Occipital lobe (tissue), 2 donors: ENCODE results near the gene RPL29. TPM values are rescaled to one million over a fixed set of nuclear protein-coding genes. Genes with fewer than 3 reads are reported as not detected.
A peak's percentile ranks its signal among the peaks of the same experiment; 100 is the strongest.

Source experiments
- DNase-seq: peaks from one replicate; lab custom pipeline; 2025; lab: John Stamatoyannopoulos, UW
- total RNA-seq: library from RNA; depleted of rRNA; stranded (reverse); fragments of >200 nt; gene quantifications from one replicate; pipeline ENCODE4 v1.2.3, GENCODE V29; 2014

RPL29 gene
- total RNA-seq, 1 donor from 2014 or later = 778 TPM

DNA sequence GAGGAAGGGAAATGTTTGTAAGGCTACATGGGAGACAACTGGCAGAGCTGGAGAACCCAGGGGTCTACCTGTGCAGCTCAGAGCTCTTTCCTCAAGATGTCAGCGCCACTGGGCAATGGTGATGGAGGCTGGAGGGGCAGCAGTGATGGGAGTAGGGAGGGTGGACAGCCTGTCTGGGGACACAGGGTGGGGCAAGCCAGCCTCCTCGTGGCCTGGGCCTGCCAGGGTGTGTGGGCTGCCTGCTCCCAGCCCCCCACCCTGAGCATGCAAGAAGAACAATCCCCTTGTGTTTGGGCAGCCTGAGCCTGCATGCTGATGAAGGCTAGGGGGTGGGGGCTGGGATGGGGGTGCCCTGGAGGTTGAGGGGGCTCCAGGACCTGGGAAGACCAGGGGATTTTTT, 29.7 kb downstream of the RPL29 start:
- DNase-seq = peak; percentile 63

DNA sequence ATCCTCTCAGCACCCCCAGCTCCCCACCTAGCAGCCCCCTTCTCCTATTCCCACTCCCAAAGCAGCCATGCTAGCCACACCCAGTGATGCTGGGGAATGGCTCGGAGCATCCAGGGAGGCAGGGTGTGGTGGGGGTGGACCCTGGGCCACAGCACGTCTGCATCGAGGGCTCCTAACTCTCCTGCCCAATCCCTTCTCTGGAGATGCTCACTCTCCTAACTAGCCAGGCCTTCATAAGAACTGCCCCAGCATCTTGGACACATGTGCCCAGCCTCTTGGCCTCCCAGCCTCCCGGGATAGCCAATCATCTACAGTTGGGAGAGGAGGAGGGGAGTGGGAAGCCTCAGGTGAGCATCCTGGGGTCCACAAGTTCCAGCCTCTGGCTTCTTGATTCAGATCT, 31.2 kb downstream of the RPL29 start:
- no peak for DNase-seq

DNA sequence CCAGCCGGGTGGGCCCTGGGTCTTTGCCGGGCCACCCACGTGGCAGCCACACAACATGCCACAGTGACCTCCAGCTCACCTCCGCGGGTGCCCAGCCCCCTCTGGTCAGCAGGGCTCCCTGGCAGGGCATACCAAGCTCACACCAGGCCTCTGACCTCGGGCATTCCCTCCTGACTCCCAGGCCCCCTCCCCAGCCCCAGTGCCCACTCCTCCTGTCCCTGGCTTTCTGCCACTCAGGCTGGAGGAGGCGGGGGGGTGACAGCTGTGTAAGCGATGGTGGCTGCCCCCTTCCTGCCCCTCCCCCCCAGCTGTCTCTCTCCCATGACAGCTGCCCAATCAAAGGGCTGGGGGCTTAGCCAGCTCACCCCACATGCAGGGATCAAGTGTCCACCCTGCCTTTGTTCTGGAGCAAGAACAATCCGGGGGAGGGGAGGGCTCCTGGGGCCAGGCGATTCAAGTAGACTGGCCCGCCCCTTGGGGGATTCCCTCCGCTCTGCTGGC, 31.7 kb downstream of the RPL29 start:
- no peak for DNase-seq

DNA sequence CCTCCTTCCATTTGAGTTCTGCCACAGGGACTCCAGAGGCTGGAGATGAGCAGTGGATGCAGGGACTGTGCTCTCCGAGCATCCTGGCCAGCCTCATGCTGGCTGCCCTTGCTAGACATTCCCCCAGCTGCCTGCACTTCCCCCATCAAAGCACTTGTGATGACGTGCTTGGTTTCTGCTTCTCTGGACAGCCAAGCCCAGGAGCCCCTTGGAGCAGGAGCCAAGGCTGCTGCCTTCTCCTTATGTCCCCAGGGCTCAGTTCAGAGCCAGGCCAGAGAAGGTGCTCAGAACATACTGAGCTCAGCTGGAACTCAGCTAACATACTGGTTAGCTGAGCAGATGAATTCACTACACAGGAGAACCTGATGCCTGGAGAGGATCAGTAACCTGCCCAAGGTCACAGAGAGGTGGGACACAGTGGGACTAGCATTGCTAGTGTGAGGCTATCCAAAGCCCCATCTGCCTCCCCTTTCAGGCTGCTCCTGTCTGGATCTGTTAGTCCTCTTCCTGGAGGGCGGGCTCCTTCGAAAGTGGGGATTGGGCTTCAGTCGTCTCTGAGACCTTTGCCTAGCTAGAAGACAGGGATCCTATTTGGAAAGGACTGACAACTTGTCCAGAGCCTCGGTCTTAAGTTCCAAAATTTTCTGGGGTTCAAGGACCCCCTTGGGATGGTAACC, 32.7 kb downstream of the RPL29 start:
- no peak for DNase-seq

DNA sequence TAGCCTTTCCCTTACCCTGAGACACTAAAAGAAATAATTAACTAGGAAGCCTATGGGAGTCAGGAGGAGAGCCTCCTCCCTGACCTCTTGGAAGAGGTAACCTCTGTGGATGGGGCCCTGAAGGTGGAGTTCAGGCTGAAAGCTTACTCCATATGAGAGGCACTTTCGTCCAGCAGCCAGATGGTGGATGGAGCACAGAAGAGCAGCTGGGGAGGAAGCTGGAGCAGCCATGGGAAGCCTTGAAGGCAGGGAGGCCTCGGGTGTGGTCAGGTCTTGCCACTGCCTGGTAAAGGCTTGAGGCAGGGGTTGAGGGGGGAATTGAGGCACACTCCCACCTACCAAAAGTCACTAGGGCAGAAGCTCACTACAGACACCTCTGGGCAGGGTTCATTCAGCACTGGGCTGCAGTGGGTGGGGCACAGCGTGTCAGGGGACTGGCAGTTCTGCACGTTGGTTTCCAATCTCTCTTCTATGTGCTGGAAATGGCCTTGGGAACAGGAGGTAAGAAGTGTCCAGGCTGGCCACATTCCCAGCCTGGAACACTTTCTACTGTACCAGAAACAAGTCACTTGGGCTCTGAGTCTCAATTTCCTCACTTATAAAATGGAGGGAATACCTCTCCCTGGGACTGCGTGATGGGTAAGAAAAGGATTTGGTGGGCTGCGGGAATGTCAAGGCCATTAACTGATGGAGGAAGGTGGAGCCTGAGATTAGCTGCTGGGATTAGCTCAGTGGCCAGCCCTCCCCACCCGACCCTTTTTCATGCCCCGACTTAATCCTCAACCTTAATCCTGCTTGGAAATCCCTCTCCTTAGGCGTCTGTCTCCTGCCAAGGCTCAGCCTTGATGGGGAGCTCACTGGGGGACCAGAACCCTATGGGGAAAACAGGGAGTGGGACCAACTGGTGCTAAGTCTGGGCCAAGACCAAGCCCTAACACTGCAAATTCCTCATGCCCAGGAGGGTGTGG, 33.8 kb downstream of the RPL29 start:
- DNase-seq = no peak

DNA sequence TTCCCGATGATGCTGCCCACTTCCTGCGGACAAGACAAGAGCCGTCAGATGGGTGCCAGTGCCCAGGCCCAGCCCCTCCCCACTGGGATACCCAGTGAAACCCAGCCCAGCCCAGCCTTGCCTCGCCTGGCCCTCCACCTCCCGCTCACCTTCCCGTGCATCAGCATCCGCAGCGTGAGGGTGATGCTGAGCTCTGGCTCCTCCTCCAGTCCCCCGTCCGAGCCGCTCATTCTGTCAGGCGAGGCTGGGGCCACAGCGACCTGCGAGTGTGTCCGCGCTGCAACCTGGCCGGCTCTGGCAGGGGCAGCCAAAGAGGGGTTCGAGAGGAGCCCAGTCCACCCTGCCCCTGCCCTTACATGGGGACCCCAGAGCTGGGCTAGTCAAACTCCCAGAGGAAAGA, 34.7 kb downstream of the RPL29 start:
- DNase-seq = no peak

DNA sequence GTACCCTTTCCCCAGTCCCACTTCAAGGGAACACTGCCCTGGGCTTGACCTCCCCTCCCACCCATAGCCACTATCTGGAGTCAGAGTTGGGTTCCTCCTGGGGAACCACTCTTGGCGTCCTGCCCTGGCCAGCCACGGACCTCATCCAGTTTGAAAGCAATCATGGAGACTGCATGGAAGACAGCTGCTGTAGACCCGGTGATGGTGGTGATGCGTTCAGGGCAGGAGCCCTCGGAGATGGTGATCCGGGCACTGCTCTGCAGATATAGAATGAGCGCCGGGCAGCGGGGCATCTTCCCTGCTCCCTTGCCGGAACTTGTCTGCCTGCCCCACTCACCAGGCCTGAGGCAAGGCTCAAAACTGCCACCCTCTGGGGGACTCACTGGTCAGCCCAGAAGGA, 35.3 kb downstream of the RPL29 start:
- DNase-seq = no peak

DNA sequence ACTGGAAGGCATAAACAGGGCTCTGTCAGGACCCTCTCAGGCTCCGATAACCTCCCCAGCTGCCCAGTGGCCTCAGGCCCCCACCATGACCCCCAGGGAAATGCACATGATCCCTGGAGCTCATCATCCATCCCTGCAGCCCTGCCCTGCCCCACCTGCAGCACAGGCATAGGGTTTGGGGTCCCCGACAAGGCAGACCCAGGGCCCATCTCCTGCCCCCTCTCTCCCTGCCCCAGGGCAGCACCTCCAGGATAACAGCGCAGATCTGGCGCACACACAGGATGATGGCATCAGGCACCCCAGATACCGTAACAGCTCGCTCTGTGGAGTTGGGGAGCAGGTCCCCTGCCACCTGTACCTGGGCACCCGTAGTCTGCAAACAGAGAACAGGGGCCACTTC, 36.0 kb downstream of the RPL29 start:
- DNase-seq = no peak

DNA sequence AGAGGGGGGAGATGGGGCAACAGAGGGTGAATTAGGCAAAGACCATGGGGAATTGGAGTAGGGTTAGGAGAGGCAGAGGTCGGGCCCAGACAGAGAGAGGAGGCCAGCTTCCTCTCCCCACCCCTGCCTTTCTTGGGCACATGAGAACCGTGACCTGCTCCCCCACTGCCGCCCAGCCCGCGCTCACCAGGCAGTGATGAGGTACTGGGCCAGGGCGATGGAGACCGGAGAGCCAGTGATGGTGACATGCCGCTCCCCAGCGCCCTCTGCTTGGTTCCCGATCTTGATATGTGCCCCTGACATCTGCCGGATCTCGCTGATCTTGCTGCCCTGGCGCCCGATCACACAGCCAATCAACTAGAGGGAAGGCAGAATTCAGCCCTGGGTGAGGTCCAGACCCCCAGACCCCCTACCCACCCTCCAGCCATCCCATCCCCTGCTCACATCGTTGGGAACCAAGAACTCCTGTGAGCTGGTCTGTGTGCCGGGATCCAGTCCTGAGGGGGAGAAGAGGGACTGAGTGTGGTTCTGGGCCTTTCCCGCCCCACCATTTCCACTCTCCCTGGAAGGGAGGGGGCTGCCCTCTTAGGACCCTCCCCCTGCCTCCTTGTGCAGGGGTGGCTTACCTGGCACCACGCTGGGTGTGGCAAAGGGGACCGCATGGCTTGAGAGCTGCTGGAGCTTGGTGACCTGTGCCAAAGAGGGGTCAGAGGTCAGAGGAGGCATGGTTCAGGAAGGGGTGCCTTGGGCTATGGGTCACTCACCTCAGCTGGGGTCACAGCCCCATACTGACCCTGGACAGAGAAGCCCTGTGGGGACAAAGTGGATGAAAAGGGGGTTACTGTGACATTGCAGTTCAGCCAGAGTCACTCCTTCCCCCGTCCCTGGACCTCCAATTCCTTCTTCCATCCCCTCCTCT, 36.8 kb downstream of the RPL29 start:
- DNase-seq = no peak

DNA sequence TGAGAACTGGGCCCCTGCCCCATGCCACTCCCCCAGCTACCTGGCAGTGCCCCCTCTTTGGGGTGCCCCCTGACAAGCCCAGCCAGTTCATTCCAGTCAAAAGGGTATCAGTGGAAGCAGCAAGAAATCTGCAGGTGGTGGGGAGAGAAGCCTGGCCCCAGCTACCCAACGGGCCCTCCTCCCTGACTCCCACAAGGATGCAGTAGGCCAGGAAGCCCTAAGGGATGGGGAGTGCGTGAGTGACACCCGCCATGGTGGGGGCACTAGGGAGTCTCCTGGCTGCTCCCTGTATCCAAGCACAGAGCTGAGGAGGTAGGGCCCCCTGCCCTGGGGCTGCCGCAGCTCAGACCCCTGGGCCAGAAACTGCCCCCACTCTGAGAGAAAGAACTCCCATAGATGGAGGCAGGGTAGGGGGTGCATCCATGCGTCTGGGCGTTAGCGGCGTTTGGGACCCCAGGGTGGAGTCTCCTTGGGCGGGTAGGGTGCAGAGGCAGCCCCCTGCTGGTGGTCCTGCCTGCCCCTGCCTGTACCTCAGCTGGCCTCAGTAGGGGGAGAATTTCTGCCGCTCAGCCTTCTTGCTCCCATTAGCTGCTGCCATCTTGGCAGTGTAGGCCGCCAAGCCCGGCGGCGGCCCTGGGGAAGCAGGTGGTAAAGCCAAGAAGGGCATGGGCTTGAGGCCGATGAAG, 38.0 kb downstream of the RPL29 start:
- no peak for DNase-seq

DNA sequence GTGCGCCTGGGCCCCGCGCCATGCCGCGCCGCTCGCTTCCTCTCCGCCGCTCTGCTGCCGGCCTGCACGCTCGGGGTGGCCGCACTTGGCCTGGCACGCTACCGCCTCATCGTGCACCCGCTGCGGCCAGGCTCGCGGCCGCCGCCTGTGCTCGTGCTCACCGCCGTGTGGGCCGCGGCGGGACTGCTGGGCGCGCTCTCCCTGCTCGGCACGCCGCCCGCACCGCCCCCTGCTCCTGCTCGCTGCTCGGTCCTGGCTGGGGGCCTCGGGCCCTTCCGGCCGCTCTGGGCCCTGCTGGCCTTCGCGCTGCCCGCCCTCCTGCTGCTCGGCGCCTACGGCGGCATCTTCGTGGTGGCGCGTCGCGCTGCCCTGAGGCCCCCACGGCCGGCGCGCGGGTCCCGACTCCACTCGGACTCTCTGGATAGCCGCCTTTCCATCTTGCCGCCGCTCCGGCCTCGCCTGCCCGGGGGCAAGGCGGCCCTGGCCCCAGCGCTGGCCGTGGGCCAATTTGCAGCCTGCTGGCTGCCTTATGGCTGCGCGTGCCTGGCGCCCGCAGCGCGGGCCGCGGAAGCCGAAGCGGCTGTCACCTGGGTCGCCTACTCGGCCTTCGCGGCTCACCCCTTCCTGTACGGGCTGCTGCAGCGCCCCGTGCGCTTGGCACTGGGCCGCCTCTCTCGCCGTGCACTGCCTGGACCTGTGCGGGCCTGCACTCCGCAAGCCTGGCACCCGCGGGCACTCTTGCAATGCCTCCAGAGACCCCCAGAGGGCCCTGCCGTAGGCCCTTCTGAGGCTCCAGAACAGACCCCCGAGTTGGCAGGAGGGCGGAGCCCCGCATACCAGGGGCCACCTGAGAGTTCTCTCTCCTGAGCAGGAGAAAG, 39.6 kb downstream of the RPL29 start:
- no peak for DNase-seq

DNA sequence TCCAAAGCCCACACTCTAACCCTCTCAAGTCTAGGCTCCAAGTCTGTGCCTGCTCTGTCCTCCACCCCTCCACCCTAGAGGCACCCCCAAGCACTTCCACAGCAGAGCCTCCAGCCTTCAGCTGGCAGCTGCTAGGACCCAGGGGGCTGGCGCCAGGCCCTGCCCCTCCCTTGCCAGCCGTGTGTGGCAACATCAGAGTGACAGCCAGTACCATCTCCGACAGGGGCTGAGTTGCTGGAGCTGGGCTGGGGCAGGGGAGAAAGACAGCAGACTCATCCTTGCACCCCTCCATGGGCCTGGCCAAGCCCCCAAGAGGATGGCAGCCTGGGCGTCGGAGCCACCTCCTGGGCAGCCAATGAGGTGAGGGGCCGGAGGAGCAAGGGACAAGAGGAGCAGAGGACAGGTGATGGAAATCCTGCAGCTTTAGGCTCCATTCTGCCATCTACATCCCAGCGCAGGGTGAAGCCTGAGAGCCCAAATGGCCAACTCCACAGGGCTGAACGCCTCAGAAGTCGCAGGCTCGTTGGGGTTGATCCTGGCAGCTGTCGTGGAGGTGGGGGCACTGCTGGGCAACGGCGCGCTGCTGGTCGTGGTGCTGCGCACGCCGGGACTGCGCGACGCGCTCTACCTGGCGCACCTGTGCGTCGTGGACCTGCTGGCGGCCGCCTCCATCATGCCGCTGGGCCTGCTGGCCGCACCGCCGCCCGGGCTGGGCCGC, 40.4 kb downstream of the RPL29 start, which contains the start of gene GPR62:
Gene GPR62, plus strand, starts transcription at position 207 of the 718 bp plus-strand sequence. Its CDS starts 272 bp downstream, at position 479.
- peak; percentile 73 for DNase-seq

DNA sequence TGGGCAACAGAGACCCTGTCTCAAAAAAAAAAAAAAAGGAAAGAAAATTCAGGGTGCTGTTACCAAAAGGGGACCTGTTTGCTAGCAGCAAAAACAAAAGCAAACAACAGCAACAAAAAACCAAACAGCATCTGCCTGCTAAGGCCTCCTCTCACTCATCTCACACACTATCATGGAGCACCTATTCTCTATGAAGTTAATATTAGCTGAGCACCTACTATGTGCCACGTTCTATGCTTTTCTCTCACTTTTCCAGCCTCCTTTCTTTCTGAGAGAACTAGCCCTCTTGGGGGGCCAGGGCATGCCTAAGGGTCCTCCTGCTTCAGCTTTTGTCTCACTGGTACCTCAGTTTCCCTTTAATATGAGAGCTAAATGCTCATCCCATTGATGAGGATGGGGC, 41.0 kb downstream of the RPL29 start:
- no peak for DNase-seq

DNA sequence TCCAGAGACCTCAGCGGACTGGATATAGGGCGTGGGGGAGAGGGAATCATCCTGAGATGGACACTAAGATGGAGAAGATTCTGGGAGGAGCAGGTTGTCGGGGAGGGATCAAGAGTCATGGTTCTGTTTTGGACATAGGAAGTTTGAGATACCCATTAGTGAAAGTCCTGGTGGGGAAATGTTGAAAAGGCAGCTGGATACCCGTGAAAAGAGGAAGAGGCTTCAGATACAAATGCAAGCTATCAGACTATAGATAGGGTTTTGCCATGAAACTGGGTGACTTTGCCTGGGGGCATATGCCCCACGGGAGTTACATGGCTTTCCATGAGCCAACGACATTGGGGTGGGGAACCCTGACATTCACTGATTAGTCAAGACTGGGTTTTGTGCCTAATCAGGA, 41.6 kb downstream of the RPL29 start:
- DNase-seq = no peak

DNA sequence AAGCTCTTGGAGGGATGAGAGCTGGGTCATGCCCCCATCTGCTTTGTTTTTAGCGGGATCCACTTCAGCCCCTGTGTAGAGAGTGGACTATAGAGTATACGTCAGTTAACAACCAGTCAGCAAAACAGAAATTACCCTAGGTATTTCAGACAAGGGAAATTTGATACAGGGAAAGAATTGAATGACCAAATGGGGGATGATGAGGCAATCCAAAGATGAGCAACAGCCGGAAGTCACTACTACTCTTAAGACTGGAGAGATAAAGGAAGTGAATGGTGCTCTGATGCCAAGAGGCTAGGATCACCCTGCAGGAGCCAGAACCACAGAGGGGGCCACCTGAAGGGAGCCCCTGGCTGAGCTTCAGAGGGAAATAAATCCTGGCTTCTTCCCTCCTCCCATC, 42.2 kb downstream of the RPL29 start:
- no peak for DNase-seq

DNA sequence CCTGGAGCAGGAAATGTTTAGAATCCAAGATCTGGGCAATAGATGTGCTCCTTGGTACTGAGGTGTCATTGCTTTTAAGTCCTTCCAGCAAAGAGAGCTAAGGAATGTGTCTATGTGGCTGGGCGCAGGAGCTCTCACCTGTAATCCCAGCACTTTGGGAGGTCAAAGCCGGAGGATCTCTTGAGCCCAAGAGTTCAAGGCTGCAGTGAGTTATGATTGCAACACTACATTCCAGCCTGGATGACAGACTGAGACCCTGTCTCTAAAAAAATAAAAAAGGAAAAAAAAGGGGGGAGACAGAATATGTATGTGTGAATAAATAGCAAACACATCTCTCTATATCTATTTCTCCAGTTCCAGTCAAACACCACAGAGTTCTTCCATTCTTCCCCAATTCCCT, 44.8 kb downstream of the RPL29 start:
- no peak for DNase-seq

DNA sequence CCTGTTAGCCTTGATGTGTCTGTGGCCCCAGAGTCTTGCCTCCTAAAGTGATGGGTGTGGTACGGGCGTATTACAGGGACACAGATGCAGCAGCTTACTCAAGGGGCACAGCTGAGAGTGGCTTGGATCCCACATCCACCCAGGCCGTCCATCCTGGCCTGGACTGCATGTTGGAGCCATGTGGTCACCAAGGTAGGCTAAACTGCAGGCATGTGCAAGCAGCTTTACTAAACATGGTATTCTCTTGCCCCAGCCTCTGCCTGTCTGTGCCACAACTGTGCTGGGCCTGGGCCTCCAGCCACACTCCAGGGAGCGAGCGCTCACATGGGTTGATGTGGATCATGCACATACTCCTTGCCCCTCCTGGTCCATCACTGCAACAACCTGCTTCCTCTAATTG, 46.6 kb downstream of the RPL29 start:
- no peak for DNase-seq

DNA sequence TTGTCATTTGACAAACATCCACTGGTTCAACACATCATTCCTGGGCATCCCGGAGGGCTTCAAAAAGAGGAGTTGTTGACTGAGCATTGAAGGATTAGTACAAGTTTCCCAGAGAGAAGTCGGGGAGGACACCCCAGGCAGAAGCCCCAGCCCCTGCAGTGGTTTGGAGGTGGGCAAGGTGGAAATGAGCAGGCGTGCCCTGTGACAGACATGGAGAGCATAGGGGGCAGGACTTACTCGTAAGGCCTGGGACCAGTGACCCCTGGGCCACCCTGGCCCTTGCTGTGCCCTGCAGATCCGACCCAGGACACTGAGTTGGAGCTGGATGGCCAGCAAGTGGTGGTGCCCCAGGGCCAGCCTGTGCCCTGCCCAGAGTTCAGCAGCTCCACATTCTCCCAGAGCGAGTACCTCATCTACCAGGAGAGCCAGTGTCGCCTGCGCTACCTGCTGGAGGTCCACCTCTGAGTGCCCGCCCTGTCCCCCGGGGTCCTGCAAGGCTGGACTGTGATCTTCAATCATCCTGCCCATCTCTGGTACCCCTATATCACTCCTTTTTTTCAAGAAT, 47.6 kb downstream of the RPL29 start:
- no peak for DNase-seq
